ENCODE measurements around the gene EEF1A2.
"Not testable (repeated sequence)": the region's sequence is repeated elsewhere in the genome, so short reads cannot be mapped to it uniquely, and the experiment has no call there.

Gene EEF1A2

DNA sequence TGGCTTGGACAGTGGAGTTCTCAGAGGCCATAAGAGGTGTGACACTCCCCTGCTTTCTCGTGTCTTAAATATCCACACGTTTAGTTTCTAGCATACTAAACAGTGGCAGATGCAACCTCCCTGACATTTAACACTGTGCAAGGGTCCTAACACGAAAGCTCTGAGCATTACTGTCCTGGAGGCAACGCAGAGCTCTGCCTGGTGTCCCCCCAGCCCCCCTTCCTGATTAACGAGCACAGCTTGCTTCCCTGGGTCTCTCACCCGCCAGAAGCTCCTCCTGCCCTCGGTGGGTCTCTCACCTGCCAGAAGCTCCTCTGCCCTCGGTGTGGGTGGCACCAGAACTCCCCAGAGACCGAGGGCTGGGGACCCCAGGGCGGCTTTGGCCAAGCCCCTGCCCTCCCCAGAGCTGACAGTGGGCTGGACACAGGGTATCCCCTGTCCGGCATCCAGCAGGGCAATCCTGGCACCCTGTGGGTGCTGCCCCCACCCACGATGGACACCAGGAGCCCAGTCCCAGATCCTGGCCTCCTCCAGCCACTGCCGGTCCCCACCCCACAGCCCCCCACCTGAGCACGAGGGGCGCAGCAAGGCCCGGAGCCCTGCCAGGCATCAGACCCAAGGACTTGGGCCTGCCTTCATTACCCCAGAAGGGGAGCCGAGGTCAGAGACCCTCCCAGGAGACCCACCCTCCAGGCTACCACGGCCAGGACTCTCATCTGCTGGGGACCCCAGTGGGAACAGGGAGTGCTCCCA is 14.1 kb downstream of the EEF1A2 start:
- DNase-seq (ENCODE audit: low spot score): no peak

DNA sequence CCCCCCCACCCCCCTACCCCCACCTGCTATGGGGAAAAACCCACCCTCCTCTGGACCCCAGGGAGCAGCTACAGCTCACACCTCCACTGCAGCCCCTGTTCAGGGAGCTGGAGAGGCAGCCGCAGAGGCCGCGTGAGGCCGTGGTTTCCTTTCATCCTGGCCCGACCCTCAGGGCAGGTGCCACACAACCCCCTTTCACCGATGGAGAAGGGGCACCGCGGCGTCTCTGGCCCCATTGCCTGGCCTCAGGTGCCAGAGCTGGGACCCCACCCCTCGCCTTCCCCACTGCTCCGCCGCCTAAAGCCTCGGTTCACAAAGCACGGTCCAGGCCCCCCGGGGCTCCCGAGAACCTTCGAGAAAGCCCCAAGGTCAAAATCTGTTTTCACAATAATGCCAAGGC is 14.6 kb downstream of the EEF1A2 start:
- DNase-seq (ENCODE audit: low spot score): no peak

DNA sequence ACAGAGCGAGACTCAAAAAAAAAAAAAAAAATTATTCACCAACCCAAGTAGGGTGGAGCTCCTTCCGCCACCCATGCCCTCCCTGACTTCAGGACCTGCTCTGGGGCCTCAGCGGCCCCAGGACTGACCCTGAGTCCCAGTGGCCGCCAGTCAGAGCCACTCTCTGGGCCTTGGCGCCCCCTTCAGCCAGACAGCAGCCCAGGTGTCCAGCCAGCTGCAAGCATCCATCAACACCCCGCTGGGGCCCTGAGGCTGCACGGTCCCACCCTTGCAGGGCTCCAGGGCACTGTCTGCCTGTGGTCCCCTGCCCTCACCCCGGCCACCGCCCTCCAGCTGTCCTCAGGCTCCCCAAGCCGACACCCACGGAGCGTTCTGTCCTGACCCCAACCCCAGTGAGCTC is 15.0 kb downstream of the EEF1A2 start:
- DNase-seq (ENCODE audit: low spot score): no peak

DNA sequence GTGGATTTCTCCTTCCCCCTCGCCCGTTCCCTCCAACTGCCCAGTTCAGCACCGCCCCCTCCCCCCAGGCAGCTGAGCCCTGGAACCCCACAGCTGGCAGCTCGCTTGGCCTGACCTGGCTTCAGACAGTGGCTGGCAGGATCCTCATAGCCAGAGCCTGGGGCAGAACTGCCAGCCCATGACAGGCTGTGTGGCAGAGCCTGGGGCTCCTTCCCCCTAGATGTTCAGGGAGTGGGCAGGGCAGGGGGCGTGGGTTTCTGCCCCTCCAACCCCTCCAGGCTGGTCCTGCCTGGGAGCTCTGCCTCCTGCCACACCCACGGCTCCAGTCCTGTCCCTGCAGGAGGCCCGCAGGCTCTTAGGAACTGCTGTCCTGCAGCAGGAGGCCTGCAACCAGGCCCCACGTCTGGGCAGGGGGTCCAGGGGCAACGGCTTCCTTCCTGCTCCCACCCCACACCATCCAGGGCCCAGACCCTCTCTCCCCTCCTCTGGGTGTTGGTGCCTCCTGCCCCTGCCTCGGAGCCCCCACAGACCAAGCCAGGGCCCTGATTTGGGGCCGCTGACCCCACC is 16.8 kb downstream of the EEF1A2 start:
- DNase-seq (ENCODE audit: low spot score): no peak

DNA sequence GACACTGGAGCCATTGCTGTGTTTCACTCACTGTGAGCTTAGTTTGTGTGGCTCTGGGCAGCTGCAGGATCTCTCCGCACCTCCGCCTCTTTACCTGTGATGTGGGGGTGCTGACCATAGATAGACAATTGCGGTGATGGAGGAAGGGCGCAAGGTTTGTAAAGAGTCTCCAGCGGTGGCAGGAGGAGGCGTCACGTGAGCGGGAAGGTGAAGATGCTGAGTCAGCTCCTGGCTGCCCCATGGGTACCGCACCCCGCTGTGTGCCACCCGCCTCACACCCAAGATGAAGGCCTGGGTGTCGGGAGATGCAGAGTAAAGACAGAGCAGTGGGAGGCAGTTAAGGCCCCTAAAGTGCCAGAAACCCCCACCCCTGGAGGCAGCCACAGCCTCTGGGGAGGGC is 17.4 kb downstream of the EEF1A2 start:
- no peak for DNase-seq (ENCODE audit: low spot score)

DNA sequence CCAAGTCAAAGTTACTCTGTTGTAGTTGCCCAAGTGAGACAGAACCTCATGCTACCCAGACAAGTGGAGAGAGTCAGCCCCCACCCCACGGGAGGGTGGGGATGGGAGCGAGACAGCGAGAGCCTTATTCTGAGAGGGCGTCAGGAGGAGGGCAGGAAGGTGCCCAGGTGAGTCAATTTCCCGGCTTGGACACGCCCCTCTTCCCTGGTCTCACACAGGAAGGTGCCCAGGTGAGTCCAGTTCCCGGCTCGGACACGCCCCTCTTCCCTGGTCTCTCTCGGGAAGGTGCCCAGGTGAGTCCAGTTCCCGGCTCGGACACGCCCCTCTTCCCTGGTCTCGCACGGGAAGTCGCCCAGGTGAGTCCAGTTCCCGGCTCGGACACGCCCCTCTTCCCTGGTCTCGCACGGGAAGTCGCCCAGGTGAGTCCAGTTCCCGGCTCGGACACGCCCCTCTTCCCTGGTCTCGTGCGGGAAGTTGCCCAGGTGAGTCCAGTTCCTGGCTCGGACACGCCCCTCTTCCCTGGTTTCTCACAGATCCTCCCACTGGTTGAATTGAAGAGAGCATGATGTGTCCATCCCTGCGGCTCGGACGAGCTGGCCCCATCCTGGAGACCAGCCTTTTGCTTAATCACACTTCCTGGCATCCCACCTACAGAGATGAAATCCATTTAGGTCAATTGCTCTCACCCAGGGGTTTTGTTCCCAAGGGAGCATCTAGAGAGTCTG is 19.0 kb downstream of the EEF1A2 start:
- DNase-seq (ENCODE audit: low spot score): not testable (repeated sequence)

DNA sequence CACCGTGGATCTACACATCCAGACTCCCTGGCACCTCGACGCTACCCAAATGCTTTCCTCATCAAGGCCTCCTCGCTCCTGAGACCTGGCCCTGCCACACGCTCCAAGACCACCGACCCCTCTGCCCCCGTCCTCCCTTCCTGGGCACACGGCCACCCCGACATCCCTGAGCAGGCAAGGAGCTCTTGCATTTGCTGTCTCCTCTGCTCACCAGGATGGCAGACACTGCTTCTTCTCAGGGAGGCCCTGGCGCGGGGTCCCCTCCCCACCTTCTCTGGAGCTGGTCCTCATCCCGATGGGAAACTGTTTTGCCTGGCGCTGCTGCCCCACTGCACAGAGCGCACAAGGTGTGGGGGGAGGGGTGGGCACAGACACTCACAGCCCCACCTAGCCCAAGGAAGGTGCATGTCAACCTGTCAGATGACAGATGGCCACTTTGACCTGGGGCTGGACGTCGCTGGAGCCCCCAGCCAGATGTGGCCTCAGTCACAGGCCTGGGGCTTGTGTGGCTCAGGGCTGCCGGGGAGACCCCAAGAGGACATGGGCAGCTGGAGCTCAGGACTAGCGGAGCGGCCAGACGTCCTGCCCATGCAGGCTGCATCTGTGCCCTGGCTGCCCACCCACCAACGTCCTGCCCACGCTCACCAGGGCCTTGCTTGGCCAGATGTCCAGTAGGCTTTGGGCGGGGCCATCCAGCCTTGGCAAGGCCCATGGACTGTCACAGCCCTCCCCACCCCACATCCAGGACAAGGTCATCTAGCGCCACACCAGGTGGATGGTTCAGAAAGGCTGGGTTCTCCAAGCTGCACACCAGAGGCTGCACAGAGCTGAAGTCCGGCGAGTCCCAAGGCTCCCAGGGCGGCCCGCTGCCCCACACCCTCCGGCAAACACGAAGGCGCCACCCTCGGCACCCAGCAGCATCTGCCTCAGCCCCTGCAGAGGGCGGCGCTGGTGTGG is 20.3 kb downstream of the EEF1A2 start:
- DNase-seq (ENCODE audit: low spot score): no peak

DNA sequence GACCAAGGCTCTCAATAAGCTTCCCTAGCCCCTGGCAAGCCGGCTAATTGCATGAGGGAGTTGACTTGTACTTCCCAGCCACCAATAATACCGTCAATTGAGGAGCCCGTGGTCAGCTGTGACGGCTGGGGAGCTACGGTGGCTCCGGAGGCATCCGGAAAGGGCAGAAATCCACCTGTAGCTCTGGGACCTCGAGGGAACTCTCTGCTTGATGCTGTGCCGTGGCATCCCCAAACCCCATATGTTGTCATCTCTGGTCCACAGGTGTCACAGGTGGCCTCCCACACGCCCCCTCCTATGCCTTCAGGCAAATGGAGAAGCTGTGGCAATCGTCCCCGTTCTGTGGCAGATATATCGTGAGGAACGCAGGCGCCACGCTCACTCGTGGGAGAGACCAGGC is 20.9 kb downstream of the EEF1A2 start:
- no peak for DNase-seq (ENCODE audit: low spot score)

DNA sequence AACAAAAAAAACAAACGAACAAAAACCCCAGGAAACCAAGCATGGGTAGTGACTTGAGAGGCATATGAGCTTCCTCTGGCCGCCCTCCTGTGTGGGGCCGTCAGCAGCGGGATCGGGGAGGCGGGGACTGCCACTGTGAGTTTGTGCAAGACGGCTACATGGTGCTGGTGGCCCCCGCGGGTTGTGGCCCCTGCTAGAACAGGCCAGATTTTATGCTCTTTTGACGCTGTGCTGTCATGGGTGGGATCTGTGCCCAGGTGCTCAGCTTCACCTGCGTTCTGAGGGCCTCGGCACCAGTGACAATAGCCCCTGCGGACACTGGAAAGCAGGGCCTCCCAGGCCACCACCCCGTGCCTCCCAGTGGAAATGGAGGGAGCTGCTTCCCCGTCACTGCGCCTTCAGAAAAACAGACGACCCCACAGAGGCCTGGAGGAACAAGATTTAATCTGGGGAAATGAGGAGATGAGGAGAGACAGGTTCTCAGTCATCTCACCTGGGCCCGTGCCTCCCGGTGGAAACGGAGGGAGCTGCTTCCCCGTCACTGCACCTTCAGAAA is 21.7 kb downstream of the EEF1A2 start:
- DNase-seq (ENCODE audit: low spot score): no peak

DNA sequence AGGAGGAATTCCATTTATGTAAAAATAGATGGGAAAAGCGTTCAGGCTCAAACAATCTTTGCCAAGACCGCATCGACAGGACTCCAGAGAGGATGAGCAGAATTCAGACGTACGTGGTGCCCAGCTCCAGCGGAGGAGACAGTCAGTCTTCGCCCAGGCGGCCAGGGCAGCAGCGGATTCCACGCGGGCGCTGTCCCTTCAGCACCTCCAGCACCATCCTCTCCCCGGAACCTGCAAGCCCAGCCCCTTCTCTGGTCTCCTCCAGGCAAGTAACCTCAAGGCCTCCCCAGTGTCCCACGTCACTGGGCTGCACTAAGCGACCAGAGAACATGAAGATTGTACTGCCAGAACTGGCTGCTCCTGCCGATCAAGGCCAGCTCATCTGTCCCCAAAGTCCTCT is 23.7 kb downstream of the EEF1A2 start:
- no peak for DNase-seq (ENCODE audit: low spot score)

DNA sequence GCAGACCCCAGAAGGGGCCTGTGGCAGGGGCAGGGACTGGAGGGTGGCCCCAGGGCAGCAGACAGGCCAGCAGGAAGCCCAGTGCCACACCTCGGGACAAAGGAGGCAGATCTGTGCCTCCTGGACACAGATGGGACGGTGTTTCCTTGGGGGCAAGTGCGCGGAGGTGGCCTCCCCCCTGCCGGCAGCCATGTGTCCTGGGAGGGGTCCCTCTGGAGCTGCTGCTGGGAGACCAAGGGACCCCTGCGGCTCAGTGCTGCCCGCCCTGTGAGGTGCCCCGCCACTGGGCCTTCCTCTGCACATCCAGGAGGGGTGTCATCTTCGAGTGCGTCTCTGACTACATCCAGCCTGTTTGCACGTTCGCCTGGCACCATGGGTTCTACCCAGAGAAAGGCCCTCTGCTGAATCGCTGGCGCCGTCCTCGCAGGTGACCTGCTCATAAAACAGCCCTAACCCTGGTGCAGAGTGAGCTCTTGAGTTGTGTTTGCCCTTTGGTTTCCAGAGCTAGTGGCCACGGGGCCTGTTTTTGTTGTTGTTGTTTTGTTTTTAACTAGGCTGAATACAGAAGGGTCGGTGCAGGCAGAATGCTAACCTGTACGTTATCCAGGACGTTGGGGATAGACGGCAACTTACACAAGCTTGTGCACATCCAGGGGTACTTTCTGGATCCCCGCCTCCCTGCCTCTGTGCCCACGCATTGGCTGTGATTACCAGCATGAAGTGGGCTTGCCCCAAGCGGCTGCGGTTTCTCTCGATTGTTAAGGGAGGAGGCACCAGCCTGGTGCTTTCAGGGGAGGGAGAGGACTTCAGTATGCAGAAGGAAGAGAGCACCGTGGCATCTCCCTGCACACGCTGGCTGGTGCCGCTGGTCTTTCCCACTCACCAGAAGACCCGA is 25.1 kb downstream of the EEF1A2 start:
- no peak for DNase-seq (ENCODE audit: low spot score)

DNA sequence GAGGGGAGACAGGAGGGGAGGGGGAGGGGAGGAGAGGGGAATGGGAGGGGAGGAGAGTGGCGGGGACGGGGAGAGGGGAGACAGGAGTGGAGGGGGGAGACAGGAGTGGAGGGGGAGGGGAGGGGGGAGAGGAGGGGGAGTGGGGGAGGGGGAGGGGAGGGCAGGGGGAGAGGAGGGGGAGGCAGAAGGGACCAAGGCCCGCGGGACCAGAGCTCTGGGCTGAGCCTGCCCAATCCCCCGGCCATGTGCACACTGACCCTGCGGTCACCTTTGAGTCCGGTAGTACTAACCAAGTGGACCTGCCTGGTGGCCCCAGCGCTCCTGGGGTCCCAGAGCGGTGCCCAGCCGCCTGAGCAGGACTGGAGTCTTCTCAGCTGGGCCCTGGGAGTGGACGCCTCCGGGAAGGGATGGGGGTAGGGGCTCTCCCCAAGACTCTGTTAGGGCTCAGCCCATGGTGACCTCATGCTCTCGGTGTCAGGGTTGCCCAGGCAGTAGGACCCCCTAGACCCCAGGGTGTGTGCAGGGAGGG is 26.0 kb downstream of the EEF1A2 start:
- DNase-seq (ENCODE audit: low spot score): no peak

DNA sequence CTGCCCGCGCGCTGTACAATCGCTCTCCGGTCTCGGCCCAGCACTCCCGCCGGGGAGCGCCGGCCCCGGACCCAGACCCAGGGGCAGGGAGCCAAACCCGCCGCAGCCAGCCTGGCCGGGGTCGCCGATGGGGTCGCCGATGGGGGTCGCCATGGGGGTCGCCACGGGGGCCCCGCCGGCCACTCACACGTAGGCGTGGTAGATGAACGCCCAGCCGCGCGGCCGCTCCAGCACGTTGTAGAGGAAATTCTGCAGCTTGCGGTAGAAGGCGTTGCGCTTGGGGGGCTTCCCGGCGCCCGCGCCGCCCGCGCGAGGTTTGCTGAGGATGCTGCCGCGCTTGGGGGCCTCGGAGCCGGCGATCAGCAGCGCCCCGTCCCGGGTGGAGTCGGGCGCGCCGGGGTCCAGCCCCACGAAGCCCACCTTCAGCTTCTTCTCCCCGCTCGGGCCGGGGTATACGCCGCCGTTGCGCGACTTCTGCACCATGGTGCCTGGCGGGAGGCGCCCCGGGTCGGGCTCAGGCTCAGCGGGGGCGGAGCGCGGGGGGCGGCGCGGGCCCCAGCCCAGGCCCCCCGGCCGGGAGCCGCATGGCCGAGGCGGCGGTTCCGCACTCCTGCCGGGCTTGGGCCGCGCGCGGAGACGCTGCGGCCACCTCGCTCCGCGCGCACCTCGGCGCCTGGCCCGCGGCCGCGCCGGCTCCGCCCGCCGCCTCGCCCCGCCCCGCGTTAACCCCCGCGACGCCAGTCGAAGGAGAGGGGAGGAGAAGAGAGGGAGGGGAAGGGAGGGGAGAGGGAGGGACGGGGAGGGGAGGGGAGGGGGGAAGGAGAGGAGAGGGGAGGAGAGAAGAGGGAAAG is 26.7 kb downstream of the EEF1A2 start, which contains the start of gene KCNQ2:
TSS of gene KCNQ2 (minus strand) at position 675 of the 851 bp plus-strand sequence. CDS start at position 483, 192 bp downstream.
- no peak for DNase-seq (ENCODE audit: low spot score)

DNA sequence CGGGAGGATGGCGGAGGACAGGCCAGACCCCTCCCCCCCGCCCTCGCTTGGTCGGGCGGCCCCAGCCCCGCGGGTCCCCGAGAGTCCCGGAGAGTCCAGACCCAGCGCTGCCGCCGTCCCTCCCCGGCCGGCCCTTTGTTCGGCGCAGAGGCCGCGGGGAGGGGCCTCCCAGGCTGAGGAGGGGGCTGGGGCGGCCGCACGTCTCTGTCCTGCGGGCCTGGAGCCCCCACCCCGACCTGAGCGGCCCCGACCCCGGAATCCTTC is 27.2 kb downstream of the EEF1A2 start:
- no peak for DNase-seq (ENCODE audit: low spot score)

DNA sequence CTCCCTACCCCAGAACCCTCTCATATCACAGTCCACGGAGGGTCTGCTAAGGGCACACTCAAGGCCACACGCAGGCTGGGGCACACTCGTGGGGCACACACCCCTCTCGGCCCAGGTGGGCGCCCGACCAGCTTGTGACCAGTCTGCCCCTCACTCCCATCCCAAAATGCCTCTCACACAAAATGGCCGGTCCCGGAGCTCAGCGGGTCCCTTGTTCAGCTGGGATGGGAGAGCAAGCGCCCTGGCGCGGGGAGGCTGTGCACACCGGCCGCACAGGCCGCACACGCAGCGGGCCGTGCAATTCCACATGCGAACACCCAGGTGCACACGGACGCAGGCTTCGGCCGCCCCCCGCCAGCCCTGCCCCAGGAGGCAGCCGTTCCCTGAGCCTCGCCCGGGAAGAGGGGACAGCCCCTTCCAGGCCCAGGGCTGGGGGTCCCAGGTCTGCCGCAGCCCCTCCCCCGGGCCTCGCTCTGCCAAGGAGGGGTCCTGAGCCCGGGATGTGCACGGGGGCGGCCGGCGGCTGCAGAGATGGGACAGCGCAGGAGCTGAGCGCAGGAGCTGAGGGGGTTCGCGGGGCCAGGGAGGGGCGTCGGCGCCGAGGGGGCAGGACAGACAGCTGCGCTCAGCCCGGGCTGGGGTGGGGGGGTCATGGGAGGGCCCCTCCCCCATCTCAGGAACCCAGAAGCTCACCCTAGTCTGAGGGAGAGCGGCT is 27.7 kb downstream of the EEF1A2 start:
- no peak for DNase-seq (ENCODE audit: low spot score)

DNA sequence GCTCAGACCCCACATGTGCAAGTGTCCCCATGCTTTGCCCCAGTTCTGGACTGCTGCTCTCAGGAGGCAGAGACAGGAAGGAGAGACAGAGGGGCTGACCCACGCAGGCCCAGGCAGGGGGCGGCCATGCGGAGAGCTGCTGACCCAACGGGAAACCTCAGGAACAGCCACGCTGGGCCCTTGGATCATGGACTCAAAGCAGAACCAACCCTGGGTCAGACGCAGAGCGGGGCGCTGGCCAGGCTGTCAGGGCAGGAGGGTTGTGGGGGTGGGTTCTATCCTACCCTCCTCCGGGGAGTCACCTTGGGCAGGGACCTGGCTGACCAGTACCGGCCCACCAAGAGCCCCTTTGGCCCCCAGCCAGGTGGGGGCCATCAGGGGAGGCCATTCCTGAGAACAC is 28.5 kb downstream of the EEF1A2 start:
- DNase-seq (ENCODE audit: low spot score): no peak

DNA sequence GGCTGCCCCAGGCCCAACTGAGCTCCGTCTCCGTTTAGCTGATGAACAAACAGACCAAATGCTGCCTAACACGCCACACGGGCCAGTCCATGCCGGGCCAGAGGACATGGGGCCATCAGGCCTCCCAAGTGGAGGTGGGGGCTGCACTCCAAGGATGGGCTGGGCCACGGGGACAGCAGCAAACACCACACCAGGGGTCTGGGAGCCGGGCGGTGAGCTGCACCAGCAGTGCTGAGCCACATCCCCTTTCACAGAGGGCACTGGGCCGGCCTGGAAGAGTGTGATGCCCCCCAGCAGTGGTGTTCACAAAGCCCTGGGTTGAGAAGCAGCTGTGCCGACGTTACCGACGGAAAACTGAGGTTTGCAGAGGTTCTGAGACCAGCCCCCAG is 29.2 kb downstream of the EEF1A2 start:
- no peak for DNase-seq (ENCODE audit: low spot score)

DNA sequence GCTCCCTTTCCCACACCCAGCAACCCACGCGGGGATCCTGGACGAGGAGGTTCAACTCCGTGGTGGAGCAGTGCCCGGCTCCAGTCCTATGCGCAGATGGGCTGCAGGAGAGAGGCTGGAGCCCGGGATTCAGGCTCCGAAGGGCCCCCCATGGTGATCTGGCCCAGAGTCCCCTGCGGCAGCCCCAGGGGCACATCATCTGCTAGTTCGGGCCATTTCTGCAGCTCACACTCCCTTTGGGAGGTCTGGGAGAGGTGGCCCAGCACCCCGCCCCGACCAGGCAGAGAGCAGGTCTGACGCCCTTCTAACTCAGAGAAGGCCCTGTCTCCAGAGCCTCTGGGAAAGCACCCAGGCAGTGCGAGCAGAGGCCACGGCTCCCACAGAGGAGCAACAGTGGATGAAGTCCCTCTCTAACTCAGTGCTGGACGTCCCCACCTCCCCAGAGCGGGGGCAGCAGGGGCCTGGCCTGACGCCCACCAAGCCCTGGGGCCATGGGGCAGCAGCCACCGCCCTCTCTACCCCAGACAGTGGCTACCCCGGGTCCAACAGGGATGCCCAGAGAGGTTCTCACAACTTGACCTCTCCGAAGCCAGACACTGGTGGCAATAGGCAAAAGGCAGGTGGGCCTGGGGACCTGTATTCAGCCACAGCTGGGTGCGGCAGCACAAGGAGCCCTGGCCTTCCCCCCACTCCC is 29.7 kb downstream of the EEF1A2 start:
- DNase-seq (ENCODE audit: low spot score): no peak

DNA sequence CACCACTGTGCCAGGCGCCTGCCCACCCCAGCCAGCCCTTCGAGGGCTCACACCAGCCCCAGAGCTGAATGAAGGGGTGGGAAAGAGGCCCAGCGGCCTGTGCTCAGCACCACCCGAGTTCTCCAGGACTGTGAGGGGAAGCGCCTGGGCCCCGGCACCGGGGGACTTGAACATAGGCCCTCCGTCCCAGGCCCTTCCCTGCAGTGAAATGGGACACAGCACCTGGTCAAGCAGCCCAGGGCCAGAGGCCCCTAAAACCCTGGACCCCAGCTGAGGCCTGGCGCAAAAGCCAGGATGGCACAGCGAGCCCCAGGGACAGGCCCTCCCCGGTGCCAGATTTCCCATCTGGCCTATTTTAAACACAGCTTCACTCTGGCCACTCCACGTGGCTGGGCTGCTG is 30.5 kb downstream of the EEF1A2 start:
- DNase-seq (ENCODE audit: low spot score): no peak

Data from pons (tissue), 1 donor.